Fibroblast of upper back skin (primary cell): ENCODE measurements around the gene FBXO46.
"Not testable (repeated sequence)": the region's sequence is repeated elsewhere in the genome, so short reads cannot be mapped to it uniquely, and the experiment has no call there.

ENCODE experiments used
- DNase-seq: peaks from one replicate; pipeline ENCODE4 v3.0.0-alpha.2; 2013

FBXO46 gene

DNA sequence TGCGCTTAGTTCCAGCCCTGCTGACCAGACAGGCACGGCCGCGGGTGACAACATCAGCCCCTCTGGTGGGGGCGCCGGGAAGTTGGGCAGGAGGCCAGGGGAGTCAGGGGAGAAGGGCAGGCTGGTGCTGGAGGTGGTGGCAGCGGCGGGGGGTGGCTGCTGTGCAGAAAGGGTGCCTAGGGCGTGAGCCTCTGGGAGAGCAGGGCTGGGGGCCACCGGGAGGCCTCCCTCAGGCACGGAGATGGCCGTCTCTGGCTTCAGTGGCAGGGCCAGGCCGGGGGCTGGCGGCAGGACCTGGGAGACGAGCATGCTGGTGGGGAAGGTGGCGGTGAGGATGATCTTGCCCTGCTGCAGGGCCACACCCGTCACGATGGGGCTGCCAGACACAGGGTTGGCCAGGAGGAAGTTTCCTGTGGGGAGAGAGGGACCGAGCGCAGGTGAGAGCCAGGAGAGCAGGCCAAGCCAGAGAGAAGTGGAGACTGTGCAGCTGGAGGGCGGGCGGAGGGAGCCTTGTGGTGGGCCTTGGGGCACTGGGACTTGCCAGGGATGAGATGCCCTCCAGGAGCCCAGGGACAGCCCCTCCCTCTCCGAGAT, 35.1 kb upstream of the FBXO46 start:
- no peak for DNase-seq

DNA sequence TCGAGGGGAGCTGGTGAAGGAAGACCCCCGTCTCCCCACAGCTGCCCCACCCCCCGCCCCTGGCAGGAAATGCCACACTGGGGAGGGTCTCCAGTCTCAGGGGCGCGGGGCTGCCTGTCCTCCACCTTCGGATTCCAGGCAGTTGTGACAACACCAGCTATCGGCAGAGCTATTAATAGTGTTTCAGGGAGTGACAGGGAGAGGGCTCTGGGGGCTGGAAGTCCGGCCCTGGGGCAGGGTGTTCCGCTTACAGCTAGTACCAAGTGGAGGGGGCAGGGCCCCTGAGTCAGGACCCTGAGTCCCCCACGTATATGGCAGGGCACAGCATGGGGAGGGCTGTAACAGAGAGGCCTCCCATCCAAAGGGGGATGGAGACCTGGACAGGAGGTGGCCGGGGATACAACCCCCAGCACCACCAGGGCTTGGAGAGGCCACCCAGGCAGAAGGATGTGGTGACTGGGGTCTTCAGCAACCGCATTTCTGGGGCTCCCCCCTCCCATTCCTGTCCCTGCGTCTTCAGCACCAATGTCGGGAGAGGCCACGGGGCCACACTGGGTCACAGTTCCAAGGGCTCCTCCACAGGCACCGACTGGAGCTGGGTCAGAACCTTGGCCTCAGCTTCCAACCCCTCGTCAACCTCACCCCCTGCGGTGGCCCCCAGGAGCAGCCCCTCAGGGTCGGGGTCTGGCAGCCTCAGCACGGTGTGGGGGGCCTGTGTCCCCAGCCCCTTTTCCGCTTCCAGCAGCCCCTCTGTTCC, 34.4 kb upstream of the FBXO46 start:
- DNase-seq, result no peak

DNA sequence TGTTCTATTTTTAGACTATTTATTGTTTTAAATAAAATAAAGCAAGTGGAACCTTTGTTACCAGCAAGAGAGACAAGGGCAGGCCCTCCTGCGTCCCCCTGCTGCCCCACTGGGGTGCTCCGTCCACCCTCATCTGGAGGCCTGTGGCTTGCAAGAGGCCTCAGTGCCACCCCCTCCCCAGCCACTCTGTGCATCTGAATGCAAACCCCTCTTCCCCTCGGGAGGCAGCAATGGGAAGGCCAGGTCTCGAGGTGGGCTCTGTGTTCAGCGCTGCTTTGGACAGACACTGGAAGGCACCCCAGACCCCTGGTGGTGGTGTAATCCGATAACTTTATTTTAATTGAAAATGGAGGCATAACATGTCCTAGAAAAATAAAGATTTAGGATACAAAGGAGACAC, 33.8 kb upstream of the FBXO46 start:
- no peak for DNase-seq

DNA sequence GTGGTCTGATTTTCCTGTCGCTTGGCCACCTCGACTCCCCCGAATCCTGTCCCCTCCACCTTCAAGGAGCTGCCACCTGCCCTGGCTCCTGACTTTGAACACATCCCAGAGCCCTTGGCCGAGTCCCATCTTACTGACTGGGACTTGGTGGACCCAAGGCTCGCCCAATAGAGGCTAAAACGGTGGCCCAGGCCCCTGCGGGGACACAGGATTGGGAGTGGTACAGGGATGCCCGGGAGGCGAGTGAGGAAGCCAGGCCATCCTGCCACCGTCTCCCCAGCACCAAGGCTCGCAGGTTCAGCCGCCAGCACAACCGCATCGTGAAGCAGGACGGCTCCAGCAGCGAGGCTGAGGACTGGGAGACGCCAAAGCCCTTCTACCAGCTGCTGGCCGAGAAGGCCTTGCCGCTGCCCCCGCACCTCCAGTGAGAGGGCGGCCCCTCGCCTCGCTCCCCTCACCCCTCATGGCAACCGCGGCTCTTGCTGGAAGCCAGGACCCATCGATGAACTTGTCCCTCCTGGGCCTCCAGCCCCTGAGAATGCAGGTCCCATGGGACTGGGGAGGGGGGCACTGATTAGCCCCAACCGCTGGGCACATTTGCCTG, 33.1 kb upstream of the FBXO46 start:
- no peak for DNase-seq

DNA sequence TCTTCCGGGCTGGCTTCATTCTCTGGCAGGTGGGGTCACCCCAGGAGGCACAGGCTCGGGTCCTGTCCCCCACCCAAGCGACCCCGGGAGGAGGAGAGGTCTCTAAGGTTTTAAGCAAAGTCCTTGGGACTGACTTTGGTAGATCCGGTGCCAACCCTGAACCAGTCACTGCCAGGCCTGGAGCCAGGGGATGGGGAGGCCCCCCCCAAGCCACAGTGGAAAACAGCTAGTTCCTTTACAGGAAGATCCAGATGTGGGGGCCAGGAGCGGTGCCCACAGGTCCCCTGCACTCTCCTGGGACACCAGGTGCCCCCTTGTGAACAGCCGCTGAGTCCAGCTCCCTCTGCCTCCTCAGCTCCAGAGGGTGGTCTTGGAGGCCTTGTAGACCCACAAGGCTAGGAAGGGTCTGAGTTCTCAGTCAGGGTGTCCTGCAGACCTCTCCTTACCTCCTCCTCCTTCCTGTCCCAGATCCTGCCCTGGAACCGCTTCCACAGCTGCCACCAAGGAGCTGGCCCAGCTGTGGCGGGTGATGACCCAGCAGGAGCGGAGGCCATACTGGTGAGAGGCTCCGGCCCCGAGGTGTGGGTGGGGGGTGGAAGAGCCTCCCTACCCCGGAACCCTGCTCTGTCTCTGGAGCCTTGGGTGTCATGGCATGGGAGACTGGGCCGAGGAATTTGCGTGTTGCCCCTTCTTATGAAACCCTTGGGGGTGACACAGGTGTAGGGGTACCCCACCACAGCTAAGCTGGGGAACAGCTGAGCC, 32.4 kb upstream of the FBXO46 start:
- no peak for DNase-seq

DNA sequence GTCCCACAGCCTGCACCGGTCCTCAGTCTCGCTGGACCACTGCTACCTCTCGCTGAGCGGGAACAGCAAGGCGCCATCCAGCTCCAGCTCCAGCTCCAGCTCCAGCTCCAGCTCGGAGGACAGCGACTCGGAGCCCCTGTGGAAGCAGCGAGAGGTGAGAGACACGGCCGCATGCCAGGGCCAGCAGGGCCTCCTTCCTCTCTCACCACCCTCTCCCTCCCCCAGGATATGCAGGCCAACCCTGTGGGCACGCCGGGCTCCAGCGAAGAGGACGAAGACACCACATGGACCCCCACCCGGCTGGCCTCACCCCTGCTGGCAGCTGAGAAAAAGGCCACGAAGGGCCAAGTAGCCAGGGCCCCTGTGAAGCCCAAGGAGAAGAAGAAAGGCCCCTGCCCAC, 31.0 kb upstream of the FBXO46 start:
- DNase-seq, result no peak

DNA sequence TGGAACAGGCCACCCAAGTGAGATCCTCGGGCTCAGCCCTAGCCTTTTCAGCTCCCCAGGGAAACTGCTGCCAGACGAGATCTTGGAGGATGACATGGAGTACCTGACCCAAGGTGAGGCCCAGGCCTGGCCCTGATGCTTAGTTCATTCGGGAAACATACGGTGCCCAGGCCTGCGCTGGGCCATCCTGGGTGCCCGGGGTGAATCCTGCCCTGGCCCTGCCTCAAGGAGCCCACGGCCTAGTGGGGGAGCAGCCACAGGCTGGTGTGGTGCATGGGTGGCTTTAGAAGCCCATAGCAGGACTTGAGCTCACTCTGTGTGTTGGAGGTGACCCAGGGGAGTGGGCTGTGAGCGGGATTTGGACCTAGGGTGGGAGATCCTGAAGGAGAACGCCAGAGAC, 28.2 kb upstream of the FBXO46 start:
- DNase-seq, result no peak

DNA sequence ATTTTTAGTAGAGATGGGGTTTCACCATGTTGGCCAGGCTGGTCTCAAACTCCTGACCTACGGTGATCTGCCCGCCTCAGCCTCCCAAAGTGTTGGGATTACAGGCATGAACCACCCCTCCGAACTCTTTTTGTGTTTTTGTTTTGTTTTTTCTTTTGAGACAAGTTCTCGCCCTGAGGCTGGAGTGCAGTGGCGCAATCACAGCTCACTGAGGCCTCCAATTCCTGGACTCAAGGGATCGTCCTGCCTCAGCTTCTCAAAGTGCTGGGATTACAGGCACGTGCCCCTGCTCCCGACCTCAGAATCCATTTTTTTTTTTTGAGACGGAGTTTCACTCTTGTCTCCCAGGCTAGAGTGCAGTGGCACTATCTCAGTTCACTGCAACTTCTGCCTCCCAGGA, 27.0 kb upstream of the FBXO46 start:
- DNase-seq, result no peak

DNA sequence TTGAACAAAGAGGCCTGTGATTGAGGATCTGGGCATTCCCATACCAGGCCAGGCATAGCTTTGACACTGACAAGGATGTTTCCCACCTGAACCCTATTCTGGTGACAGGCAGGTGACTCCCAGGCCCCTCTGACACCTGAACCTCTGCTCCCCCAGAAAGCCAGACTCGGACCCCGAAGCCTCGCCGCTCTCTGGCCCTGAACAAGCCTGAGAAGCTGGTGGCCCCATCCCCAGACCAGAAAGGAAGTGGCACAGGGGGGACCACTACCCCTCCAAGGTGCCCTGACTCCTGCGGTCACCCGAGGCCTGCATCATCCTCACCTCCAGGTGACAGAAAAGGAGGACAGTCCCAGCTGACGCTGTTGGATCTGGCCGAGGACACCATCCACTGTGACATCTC, 23.6 kb upstream of the FBXO46 start:
- no peak for DNase-seq

DNA sequence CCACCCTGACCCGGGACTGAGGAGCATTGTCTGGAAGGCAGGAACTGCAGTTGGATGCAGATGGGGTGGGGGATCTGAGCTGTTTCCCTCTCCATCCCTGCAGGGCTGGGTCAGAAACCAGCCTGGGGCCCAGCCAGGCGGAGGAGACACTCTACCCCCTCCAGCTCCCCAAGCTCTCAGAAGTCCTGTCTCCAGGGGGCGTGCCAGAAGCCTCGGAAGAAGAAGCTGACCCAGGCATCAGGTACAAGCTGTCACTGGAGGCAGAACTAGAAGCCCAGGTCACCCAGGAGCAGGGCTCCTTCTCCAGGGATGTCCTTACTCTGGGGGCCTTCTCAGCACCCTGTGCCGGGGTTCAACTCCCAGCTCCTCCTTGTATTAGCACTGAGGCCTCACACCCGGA, 22.9 kb upstream of the FBXO46 start:
- no peak for DNase-seq

DNA sequence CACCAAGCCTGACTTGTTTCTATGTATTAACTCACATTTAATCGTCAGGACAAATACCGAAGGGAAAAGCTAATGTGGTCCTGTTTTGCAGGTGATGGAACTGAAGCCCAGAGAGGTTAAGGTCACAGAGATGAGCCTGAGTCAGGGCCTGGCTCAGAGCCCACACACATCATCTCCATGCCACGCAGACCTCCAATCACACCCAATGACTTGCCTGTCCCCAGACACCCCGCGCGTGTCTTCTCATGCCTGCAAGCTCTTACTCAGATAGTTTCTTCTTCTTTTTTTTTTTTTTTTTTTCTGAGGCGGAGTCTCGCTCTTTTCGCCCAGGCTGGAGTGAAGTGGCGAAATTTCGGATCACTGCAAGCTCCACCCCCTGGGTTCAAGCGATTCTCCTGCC, 21.9 kb upstream of the FBXO46 start:
- DNase-seq, result no peak

DNA sequence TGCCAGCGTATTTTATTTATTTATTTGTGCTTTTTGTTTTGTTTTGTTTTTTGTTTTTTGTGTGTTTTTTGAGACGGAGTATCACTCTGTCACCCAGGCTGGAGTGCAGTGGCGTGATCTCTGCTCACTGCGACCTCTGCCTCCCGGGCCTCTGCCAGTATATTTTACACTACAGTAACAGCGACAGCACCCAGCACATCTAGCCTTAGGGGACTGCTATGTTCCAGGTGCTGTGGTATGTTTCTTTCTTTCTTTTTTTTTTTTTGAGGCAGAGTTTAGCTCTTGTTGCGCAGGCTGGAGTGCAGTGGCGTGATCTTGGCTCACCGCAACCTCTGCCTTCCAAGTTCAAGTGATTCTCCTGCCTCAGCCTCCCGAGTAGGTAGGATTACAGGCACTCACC, 20.8 kb upstream of the FBXO46 start:
- not testable (repeated sequence) for DNase-seq

DNA sequence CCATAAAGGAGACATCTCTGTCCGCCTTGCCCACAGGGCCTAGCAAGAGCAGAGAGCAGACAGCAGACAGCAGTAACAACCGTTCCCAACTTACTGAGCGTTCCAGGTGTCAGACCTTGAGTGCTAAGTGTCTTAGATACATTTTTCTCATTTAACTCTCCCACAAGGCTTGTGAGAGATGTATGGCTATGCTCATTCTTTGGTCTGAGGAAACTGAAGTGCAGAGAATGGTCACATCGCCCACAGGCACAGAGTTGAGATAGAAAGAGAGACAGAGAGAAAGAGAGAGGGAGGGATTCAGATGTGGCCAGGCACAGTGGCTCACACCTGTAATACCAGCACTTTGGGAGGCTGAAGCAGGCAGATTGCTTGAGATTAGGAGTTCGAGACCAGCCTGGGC, 16.8 kb upstream of the FBXO46 start:
- no peak for DNase-seq

DNA sequence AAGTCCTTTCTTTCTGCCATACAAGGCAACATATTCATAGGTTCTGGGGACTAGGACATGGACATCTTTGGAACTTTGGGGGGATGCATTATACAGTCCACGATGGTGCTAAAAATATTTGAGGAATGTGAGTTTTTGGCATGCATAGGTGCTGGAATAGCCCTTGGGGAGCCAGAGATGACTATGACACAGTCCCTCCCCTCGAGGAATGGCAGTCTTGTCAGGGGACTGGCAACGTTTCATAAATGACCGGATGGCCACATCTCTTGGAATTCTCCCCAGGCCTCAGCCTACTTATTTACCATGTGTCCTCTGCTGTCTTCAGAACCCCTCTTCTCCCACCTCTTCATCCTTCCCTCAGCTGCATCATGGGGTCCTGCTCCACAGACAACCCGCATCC, 16.2 kb upstream of the FBXO46 start:
- peak; percentile 17 for DNase-seq

DNA sequence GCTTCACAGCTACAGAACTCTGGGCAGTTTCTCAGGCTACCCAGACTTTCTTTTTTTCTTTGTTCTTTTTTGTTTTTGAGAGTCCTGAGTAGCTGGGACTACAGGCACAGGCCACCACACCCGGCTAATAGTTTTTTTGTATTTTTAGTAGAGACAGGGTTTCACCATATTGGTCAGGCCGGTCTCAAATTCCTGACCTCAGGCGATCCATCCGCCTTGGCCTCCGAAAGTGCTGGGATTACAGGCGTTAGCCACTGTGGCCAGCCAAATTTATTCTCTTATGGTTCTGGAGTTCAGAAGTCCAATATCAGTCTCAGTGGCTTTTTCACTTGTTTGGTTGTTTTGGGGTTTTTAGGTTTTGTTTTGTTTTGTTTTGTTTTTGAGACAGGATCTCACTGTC, 14.9 kb upstream of the FBXO46 start:
- no peak for DNase-seq

DNA sequence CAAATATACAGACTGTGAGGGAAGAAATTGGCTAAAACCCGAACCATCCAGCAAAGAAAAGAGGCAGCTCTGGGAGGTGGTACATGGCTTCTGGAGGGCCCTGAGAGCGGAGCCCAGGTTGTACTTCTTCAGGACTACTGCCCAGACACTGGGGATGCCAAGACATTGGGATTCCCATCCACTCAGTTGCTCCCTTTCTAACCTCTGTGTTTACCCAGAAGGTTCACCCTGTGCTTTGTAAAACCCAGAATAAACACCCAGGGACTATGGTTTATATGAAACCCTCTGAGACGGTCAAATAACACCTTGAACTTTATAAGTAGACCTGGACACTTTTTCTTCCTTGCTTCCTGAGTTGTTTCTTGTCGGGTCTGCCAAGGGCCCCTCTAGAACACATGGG, 12.3 kb upstream of the FBXO46 start:
- no peak for DNase-seq

DNA sequence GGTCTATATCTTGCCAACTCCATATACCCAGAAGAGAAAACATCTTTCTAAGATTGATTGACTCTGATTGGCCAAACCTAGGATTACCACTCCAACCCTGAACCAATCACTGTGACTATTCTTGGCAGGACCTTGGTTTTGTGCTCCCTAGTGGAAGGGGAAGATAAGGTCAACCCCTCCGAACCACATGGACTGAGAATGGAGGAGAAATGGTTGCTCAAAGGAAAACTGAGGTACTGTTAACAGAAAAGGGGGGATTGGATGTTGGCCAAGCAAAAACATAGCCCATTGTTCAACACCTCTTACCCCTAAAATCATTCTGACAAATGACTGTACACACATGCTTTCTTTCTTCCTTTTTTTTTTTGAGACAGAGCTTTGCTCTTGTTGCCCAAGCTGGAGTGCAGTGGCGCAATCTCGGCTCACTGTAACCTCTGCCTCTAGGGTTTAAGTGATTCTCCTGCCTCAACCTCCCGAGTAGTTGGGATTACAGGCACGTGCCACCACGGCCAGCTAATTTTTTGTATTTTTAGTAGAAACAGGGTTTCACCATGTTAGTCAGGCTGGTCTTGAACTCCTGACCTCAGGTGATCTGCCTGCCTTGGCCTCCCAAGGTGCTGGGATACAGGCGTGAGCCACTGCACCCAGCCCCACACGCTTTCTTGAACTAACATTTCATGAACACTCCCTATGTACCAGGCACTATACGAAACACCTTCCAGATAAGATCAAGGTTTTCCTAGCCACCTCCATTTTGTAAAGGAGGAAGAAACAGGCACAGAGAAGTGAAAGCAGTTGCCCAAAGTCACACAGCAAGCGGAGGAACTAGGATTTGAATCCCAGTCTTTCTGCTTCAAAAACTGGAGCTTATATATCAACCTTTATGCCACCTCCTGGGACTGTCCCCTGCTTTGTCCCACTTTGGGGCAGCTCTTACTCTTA, 9.1 kb upstream of the FBXO46 start:
- DNase-seq, result no peak

DNA sequence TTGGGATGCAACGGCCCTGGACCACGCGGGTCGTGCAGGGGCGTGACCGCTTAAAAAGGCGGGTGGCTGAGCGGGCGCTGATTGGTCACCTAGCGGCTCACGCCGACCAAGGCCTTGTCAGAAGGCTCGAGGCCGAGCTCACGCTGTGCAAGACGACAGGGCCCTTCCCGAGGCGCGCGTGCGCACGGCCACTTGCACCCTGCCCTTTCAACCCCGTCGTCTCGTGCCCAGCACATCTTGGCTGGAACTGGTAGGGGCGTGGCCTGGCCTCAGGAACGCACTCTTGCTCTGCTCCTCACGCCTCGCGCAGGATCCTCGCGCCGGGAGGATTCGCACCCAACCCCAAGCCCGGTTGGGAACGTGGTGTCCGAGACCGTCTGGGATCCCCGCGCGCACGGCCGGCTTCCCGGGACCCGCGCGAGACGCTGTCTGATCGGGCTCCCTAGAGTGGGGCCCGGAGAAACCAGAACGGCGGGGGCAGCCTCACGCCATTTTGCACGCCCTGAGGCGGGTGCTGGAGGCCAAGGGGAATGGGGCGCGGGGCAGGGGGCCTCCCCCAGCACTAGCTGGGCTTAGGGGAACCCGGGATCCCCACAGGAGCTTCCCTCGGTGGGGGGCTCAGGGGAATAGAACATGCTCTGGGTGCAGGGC, 2.6 kb upstream of the FBXO46 start, which contains the start of gene MEIOSIN:
Gene MEIOSIN, plus strand, starts transcription at position 280 of the 651 bp plus-strand sequence. CDS start 1,938 bp downstream, outside the sequence.
- DNase-seq, result no peak

DNA sequence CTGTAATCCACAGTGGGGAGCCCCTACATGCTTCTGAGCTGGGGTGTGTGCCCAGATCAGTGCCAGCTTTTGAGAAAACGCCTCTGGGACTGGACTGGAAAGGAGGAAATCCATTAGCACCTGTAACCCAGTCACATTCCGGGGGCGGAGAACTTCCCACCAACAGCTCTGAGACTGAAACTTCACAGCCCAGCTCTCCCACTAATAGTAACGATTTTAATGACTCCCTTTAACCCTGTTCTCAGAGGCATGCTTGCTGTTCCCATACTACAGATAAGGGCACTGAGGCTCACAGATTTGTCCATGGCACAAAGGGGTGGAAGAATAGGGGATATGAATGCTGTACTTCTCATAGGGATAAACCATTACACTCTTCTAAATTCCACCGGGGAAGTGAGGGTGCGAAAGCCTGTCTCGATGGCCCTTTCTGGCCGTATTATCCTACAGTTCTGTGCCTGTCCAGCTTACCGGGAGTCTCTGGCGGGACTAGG, 851 bp downstream of the FBXO46 start:
- DNase-seq, result no peak

DNA sequence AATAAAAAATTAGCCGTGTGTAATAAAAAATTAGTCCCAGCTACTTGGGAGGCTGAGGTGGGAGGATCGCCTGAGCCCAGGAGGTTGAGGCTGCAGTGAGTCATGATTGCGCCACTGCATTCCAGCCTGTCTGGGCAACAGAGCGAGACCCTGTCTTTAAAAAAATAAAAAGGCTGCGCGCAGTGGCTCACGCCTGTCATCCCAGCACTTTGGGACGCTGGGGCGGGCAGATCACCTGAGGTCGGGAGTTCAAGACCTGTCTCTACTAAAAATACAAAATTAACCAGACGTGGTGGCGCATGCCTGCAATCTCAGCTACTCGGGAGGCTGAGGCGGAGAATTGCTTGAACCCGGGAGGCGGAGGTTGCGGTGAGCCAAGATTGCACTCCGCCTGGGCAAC, 2.0 kb downstream of the FBXO46 start:
- DNase-seq, result not testable (repeated sequence)

DNA sequence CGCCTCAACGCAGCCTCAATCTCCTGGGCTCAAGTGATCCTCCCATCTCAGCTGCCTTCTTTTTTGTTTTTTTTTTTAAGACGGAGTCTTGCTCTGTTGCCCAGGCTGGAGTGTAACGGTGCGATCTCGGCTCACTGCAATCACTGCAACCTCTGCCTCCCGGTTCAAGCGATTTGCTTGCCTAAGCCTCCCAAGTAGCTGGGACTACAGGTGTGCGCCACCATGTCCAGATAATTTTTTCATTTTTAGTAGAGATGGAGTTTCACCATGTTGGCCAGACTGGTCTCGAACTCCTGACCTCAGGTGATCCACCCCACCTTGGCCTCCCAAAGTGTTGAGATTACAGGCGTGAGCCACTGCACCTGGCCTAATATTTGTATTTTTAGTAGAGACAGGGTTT, 10.6 kb downstream of the FBXO46 start:
- DNase-seq, result not testable (repeated sequence)
